Activated CD4-positive, alpha-beta T cell treated with anti-CD3 and anti-CD28 coated beads, Interleukin-2, amount 50 U/mL, for 1 hour (primary cell): ENCODE data around the gene ABCC3.
A peak's percentile ranks its signal among the peaks of the same experiment; 100 is the strongest.

Experiments
- DNase-seq: peaks from one replicate; pipeline ENCODE4 v3.0.0-alpha.2; 2020

Gene ABCC3

GRCh38 chr17:50630524-50631194 is 4.0 kb upstream of the ABCC3 start:
- peak; percentile 64 for DNase-seq

- DNase-seq: no peak
Observed at GRCh38 chr17:50631195-50631907, 3.3 kb upstream of the ABCC3 start.

- DNase-seq: no peak
Observed at GRCh38 chr17:50631908-50632571, 2.6 kb upstream of the ABCC3 start.

- DNase-seq: no peak
Observed at GRCh38 chr17:50632637-50633036, 2.0 kb upstream of the ABCC3 start.

- DNase-seq: no peak
Observed at GRCh38 chr17:50633683-50634082, 998 bp upstream of the ABCC3 start.

- no peak for DNase-seq
Observed at GRCh38 chr17:50634915-50635731, 442 bp downstream of the ABCC3 start.

- no peak for DNase-seq
Observed at GRCh38 chr17:50635732-50635981, 976 bp downstream of the ABCC3 start.

GRCh38 chr17:50635982-50636803 is 1.5 kb downstream of the ABCC3 start:
- DNase-seq: no peak

- no peak for DNase-seq
Observed at GRCh38 chr17:50636804-50637195, 2.1 kb downstream of the ABCC3 start.

- no peak for DNase-seq
Observed at GRCh38 chr17:50637829-50638605, 3.3 kb downstream of the ABCC3 start.

- DNase-seq: no peak
Observed at GRCh38 chr17:50638606-50638965, 3.9 kb downstream of the ABCC3 start.

- no peak for DNase-seq
Observed at GRCh38 chr17:50638966-50639713, 4.5 kb downstream of the ABCC3 start.

GRCh38 chr17:50640686-50641351 is 6.1 kb downstream of the ABCC3 start:
- no peak for DNase-seq

GRCh38 chr17:50641357-50641756 is 6.7 kb downstream of the ABCC3 start:
- no peak for DNase-seq

- DNase-seq: no peak
Observed at GRCh38 chr17:50642071-50642721, 7.5 kb downstream of the ABCC3 start.

- DNase-seq: no peak
Observed at GRCh38 chr17:50642722-50643656, 8.3 kb downstream of the ABCC3 start.

GRCh38 chr17:50645748-50646682 is 11.3 kb downstream of the ABCC3 start:
- DNase-seq: no peak

- DNase-seq: no peak
Observed at GRCh38 chr17:50647187-50647586, 12.5 kb downstream of the ABCC3 start.
